ENCODE results near the gene LTF. TPM values are rescaled to one million over a fixed set of nuclear protein-coding genes. Genes with fewer than 3 reads are reported as not detected.

The LTF gene
- total RNA-seq, 1 donor from 2014 or later: 13.0 TPM

DNA sequence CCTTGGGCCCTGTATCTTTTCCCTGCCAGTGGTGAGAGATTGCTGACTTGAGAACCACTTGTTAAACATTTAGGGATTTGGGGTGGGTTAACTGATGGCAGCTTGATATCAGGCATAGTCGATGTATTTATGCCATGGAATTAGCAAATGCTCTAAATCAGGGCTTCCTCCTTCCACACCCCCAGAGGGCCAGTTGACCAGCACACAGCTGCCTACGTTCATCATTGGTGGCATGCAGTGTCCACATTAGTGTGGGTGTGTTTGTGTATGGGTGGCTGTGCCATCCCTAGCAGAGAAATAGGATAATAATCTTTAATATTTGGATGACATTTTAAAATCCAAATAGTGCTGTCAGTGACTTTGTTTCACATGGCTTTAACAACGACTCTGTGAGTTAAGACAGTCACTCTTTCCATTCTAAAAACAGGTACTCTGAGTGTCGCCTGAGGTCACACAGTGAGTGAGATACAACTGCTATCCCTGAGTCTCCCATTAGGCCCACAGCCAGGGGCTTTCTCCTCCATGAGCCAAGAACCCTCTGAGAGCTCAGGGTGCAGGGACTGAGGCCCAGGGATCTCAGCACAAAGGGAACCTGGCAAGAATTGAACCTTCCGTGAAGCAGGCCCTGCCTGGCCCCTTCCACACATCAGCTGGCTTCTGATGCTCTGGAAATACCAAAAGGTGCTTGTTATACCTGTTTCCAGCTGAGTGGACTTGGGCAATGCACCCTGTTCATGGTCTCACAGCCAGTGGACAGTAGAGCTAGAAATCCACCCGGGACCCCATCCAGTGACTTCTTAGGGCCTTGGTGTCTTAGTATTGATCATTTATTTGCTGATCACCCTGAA, 4.3 kb upstream of the LTF start:
- DNase-seq: no peak

DNA sequence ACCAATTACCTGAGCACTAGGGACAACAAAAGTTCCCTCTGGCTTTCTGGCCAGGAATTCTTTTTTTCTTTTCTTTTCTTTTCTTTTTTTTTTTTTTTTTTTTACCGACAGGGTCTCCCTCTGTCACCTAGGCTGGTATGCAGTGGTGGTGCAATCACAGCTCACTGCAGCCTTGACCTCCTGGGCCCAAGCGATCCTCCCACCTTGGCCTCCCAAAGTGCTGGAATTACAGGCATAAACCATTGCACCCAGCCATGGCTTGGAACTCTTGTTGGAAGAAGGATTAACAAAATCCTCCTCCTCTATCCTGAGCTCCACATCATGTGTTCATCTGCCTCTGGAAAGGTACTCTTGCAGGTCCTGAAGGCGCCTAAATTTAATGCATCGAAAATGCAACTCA, 2.9 kb upstream of the LTF start:
- no peak for DNase-seq

DNA sequence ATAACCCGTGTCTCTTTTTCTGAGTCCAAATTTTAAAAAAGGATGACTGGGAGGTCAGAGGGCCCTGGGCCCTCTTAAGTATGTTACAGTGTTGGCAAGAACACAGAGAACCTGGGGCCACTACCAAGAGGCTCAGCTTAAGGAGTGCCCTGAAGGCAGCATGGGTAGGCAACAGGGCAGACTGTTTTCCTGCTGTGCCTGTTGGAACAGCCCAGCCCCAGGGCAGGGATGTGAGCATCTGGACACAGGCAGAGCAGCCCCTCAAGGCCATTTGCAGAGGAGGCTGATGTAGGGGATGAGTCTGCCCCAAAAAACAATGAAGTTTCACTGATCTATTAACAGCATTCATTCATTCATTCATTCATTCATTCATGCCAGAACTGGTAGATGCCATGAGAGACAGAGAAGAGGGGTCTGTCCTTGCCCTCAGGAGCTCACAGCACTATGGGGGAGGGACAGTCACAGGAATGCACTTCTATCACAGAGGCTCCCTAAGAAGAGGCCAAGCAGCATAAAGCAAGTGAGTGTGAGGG, 2.2 kb upstream of the LTF start:
- no peak for DNase-seq

DNA sequence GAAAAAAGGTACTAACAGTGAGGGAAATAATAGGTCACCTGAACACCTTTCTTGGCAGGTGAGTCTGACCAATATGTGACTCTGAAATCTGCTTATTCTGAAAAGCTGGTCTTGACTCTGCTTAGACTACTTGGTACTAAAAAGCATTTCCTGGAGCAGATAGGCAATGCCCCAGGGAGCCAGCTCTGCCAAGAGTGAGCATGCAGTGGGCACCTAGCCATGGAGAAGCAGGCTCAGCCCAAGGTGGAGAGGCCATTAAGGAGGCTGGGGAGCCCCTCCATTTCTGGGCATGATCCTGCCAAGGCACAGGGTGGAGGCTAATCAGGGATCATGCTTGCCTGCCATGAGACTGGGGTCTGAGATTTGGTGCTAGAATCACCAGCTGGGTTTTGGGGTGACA, 1.6 kb upstream of the LTF start:
- DNase-seq: no peak

DNA sequence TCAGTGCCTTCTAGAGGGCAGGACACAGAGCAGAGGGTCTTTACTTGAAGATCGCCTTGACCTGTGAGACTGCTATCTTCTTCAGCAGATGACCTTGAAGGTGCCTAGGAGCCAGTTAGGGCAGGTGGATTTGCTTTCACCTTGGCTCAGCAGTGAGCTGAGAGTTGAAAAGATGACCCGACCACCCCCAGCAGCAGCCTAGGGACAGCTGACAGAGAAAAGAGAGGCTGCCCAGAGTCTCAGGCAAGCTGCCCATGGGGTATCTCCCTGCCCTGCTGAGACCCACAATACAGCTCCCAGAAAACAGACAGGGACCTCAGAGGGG, 453 bp upstream of the LTF start:
- no peak for DNase-seq

DNA sequence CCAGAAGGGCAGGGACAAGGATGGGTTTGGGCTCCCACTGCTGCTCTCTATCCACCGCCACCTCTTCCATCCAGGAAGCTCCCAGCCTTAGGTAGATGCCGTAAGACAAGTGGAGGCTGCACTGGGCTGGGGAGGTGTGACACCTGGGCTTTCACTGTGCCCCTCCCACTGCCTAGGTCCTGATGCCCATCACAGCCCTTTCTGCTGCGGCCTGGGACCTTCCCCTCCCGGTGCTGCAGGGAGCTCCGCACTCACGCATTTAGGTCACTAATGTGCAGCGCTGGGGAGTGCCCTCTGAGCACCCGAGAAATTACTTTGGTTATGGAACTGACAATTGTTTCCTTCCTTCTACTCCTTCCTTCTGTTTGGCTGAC, 850 bp downstream of the LTF start:
- no peak for DNase-seq

DNA sequence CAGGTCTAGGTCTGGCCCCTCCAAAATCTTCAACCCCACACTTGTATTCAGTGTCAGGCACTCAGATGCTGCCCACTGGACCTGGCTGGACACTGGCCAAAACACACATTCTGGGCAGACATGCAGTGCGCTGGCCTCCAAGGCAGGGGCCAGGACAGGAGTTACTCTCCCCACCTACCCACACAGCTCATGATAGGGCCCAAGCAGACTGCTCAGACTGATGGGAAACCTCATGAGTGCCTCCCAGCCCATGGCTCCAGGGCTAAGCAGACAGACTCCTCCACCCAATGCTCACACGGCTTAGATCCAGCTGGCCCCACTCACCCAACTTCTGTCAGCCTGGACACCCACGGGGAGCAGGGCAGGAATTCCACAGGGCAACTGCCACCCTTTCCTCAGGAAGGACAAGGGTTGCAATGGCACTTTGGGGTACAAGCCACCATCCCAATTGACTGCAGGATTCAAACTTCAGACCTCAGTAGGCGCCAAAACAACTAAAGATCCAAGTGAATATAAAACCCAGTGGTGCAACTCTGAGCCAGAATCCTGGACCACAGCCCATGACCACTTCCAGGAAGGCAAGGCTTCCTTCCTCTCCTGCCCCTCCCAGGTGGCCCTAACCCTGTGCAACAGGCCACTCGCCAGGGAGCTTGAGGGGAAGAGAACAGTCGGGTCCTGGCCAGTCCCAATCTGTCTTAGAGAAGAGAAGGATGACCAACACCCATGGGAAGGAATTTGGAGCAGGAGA, 1.4 kb downstream of the LTF start:
- no peak for DNase-seq

DNA sequence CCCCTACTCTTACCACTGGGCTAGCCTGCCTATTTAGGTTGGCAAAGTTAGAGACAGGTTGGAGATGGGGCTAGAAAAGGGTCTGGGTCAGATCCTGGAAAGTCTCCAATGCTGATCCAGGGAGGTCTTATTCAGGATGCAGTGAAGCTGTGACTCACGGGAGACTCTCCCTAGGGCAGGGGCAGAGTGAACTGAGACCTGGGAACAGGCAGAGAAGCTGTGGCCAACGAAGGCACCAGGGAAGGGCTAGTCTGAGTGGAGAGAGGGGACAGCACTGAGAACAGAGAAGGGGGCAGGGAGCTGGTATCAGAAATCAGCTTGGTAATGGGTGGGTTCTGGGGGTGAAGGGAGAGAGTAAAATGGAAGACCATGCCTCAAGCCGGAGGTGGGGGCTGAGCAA, 2.2 kb downstream of the LTF start:
- DNase-seq: no peak

DNA sequence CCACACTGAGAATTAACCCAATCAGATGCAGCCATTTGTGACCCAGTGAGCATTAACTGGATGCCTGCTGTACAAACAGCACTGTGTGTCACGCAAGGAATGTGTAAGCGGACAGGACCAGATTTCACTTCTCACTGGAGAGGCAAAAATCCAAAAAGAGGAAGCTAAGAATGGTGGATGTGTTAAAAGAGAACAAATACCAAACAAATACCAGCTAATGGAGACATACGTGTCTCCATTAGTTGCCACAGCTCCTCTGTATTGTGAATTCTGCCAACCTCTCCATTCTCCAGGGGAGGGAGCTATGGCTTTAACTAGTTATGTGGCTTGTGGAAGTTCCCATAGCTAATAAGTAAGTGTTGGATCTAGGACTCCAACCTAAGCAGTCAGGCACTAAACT, 2.6 kb downstream of the LTF start:
- no peak for DNase-seq

DNA sequence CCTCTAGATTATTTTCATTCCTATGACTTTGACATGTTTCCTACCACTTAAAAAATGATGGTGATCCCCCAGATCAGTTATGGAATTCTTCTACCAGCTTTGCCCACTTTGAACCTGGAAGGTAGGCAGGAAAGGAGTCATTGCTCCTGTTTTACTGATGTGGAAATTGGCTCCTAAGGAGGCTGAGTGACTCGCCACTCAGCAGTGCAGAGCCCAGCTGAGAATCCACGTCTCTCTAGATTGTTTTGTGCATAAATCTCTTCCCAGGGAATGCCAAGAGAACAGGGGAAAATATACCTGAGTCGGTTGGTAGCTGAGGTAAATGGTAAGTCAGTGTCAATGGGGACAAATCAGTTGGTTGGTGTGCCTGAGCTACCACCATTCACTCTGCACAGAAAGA, 4.7 kb downstream of the LTF start:
- DNase-seq: no peak

DNA sequence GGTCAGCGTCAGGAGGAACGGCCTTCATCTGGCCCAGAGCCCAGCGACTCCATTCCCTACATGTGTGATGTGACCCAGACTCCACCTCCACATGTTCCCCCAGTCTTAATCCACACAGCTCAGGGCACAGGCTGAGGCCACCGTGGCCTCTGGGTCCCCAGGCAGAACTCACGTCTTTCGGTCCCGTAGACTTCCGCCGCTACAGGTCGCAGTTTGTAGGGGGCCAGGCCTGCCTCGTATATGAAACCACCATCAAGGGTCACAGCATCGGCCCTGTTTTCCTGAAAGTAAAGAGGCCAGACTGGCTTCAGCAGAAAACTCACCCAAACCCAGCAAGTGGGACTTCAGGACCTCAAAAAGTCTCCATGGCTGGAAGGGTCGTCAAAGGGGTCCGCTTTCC, 8.6 kb downstream of the LTF start:
- DNase-seq: no peak

DNA sequence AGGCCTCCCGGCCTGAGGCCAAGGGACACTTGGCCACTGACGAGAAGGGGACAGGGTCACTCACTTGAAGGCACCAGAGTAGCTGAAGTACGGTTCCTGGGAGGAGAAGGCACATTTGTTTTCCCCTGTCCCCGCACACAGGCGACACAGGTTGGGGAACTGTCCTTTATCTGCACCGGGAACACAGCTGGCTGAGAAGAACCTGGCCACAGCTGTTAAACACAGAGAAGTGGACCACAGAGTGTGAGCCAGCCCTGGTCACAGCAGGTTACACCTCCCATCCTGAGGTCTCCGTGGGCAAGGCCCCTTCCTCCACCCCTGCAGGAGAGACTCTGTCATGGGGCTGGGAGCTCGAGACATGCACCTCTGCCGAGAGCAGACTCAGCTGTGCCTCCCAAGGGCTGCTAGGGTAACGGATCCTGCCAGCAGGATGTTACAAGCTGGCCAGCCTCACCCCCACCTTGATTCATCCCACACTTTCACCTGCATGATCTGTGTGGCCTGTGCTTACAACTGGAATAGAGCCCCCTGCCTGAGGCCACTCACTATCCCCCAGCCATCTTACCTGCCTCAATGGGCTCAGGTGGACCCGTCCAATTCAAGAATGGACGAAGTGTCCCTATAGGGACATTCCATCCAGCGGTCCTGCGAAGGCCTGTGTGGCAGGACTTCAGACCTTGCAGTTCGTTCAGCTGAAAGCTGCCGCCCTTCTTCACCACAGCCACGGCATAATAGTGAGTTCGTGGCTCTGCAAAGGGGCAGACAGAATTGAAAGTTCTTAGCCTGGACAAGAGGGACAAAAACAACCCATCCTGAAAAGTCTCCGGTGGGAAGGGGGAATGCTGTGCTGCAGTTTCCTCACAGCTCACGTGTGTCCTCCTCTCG, 9.2 kb downstream of the LTF start:
- no peak for DNase-seq

DNA sequence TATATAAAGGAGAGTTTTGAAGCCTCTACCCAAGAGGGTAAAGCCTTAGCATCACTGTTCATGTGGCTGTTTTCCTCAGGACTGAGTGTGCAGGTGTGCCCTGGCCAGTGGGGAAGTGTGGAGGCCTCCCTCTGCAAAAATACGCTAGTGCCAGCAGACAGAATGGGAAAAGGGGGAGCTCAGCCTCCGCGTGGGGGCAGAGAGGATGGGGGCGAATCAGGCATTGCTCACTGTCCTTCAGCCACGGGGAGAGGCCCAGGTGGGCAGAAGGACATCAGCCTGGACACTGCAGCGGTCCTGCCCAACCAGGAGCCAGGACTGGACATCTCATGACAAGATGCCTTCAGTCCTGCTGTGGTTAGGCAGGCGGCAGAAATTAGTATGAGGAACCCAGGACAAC, 10.1 kb downstream of the LTF start:
- no peak for DNase-seq

DNA sequence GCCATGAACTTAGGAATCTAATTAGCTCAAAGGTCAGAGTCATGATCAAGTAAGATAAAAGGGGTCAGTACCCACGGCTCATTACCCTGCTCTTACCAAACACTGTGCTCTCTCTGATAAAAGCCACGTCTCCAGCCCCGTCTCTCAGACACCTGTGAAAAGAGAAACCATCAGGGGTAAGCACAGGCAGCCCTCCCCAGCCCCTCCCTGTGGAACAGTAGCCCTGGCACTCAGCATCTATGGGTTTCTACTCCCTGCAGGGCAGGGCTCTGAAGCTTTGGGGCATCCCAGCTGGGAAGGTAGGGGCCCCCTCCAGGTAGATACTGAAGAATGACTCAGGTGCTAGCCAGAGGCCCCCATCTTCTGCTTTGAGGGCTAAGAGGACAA, 10.5 kb downstream of the LTF start:
- no peak for DNase-seq

DNA sequence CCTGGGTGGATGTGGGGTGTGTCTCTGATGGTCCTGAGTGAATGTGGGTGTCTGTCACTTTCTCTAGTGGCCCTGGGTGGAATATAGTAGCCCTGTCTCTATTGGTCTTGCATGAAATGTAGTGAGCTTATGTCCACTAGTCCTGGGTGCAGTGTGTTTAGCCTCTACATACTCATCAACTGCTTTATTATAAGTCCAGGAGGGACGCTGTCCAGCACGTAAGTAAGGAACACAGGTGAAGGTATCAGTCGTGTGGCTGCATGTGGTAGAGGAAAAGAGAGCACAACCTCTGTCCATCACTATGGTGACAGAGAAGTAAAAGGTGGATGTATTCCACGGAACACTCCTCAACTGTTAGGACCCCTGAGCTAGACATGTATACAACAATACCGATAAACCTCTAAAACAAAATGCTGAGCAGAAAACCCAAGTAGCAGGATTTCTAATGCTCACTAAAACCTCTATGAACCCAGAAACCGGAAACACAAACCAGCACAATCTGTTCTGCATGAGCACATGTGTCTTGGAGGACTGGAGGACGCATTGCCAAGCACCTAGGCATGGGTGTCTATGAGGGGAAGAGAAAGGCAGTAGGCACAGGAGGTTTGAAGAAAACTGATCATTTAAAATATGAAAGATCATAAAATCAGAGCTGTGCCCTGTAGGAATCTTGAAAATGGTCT, 11.0 kb downstream of the LTF start:
- no peak for DNase-seq

DNA sequence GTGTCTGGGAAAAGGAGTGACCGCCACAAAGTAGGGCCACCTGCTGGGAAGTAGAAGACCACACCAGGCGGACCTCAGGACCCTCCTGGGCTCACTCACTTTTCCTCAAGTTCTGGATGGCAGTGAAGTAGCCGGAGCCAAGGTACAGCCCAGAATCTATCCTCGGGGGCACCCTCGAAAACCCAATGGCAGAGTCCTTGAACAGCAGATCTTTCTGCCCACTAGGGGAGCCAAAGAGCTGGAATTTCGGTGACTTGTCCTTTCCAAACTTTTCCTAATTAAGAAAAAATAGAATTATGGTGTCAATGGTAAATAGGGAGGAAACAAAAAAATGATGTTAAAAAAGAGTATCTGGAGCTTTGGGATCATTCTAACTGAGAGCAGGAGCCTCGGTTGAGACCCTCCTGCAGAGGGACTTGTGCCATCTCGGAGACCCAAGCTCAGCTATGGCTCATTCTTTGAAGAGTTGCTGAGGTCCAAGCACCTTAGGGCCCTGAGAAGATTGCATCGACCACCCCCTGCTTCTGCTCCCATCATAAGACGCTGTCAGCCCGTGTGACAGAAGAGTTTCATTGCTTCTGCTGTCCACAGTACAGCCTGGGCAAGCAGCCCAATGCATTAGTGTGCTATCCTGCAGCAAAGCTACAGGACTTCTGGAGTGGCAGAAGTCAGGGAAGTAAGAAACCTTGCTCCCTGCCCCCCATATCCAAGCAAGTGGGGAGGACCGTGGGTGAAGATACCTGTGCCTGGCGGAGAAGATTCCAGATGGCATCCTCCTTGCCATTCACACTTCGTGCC, 14.8 kb downstream of the LTF start:
- DNase-seq: no peak

DNA sequence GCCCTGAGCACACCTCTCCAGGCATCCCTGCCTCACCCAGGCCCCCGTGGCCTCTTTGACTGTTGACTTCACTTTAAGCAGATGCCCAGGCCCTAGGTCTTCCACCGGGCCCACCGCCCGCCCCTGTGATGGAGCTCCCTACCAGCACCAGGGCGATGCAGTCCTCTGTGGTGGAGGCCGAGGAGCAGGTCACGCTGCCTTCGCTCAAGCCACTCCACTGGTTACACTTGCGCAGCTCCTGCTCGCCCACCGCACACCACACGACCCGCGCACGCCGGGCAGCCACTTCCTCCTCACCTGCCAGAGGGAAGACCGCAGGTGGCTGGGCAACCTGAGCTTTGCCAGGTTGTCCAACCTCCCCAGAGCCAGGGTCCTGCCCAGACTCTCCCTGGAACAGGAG, 16.0 kb downstream of the LTF start:
- no peak for DNase-seq

DNA sequence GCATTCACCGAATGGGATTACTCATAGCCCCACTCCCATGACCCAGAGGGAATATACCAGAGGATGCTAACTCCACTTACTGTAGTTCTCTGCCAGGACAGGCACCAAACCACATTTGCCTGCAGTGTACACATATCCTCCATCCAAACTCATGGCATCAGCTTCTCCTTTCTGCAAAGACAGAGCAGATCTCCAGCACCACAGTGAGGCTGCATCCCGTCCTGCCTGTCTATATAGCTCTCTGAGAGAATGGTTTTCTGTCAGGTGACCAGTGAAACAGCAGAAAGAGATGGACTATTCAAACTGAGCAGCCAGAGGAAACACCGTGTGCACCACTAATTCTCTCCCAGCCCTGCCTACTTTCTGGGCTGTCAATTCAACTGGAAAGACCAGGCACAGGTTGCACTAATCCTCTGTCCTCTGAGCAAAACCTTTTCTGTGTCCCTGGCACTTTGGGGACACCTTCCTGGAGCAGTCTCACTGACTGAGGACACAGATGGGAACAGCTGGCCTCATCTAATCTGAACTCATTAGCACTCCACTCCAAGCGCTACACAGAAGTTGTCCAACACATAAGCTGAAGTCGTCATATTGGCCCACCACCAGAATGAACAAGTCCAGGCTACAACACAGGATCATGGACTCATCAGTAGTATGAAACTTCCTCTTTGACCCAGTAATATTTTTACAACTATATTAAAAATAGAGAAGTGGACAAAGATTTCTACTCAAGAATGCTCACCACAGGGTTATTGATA, 17.3 kb downstream of the LTF start:
- DNase-seq: peak; percentile 64

DNA sequence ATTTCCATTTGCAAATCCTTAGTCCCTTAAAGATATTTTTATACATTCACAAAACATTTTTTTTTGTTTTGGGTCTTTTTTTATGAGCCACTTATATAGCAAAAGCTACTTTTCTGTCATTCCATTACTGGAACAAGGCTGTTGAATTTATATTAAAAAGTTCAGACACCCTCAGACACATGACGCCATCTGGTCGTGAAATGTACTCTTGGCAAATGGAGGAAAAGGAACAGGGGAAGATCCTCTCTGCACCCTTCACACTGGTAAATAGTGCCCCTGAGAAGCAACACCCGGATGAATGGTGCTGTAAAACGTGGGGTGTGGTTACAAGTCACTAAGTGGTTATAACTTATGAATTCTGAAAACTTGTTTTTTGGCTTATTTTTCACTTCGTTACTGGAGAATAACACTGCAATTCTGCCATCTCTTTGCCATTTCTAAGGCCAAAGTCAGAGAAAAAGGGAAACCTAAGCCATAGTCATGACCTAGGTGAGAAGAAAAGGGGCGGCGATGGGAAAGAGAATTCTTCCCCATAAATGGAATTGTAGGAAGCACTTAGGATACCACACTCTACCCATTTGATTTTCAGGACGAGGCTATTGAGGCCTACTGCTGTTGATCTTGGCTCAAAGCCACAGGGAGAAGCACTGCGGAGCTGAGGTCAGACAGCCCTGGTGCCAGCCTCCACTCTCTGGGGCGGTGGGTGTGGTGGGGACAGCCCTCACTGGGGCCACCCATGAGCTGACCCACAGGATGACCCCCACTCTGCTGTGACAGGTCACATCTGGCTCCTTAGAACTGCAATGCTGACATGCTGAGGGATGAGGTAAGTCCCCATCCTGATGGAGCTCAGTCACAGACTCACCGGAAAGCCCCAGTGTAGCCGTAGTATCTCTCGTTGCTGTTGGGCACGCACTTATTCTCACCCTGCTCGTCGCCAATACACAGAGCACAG, 21.9 kb downstream of the LTF start:
- DNase-seq: no peak

Measured in tongue (tissue), 2 donors.